Activated naive CD8-positive, alpha-beta T cell treated with anti-CD3 and anti-CD28 coated beads, Interleukin-2, amount 50 U/mL, for 24 hours (primary cell): Measurements from ENCODE around the gene FGF16.
"Not testable (repeated sequence)": the region's sequence is repeated elsewhere in the genome, so short reads cannot be mapped to it uniquely, and the experiment has no call there.

ENCODE experiments used
- ATAC-seq: fragments of 150-1000 bp; cut with Tn5 transposase; one replicate; pipeline ENCODE4 v1.10.0; 2021
- DNase-seq: peaks from one replicate; pipeline ENCODE4 v3.0.0; 2021
- H3K27ac Mint-ChIP-seq: one replicate; pipeline ENCODE4 v1.8.0; 2021; ENCODE audit warnings: mild to moderate bottlenecking, mixed read lengths
- H3K27me3 Mint-ChIP-seq: one replicate; pipeline ENCODE4 v1.8.0; 2021; ENCODE audit warnings: mixed read lengths
- H3K36me3 Mint-ChIP-seq: one replicate; pipeline ENCODE4 v1.8.0; 2021; ENCODE audit warnings: low read depth, mixed read lengths
- H3K4me1 Mint-ChIP-seq: one replicate; pipeline ENCODE4 v1.8.0; 2021; ENCODE audit warnings: mixed read lengths
- H3K4me3 Mint-ChIP-seq: one replicate; pipeline ENCODE4 v1.8.0; 2021; ENCODE audit warnings: mild to moderate bottlenecking, moderate library complexity, mixed read lengths
- H3K9me3 Mint-ChIP-seq: one replicate; pipeline ENCODE4 v1.8.0; 2021; ENCODE audit warnings: mixed read lengths

FGF16 gene

DNA sequence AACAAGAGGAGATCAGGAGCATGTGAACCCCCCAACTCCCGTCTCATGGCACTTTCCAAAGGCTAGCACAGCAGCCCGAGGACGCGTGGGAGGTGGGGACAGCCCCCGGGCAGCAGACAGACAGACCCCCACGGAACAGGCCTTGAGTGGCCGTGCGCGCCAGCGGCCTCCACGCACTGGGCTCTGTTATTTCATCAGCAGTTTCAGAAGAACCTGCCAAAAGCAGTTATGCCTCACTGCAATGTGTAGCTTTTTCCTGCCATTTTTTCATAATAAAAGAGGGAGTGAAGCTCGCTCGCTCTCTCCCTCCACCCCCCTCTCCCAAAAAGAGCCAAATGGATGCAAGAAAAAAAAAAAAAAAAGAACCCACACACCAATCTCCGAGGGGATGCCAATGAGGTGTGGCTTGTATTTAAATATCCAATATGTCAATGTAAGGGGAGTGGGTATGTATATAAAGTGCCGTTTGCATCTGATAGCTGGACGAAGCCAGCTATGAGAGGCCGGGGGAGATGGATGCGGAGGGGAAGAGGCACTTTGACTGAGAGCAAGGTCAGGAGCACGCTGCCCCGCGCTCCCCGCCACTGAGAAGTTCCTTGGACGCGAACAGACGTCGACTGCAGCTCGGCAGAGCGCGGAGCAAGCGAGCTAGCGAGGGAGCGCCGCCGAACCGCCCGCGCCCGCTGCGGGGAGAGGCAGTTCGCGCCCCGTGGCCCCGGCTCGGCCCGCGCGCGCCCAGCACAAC is at the start of gene FGF16:
FGF16 (plus strand) TSS at position 482 of the 745 bp plus-strand sequence. CDS start 286 bp downstream, outside the sequence.
- H3K4me3 Mint-ChIP-seq: peak within 1 kb of the TSS; percentile 68
- no peaks in the 10 kb centered on the region for H3K36me3 Mint-ChIP-seq
- peaks cover 11% of the 10 kb centered on the region for H3K4me1 Mint-ChIP-seq
- no peak within 1 kb of the TSS for H3K27ac Mint-ChIP-seq
- no peak for ATAC-seq
- no peak for DNase-seq
- peaks cover 28% of the 10 kb centered on the region for H3K27me3 Mint-ChIP-seq
- no peaks in the 10 kb centered on the region for H3K9me3 Mint-ChIP-seq

DNA sequence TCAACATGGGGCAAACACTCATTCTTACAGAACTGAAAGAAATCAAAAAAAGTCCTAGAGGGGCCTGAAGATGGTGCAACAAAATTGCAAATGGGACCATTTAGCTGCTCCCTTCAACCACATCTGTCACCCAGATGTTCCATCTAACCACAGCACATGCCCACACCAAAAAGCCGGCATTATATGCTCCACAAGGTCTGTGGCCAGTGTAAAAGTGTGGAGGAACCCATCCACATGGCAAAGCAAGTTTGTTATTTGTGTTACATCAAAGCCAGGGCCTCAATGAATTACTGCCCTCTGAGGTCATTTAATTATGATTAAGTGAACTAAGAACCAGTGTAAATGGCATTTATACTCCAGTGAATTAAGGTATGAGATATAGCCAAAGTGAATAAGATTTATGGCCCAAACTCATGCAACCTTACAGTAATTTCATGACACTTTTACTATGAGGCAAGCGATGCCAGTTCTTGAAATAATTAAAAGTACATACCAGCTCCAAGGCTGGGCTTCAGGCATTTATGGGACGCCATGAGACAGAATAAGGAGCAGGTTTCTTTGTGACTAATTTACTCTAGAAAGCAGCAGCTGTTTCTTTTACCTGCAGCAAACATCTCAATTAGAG is 48.7 kb upstream of the FGF16 start:
- no peaks in the 10 kb centered on the region for H3K4me1 Mint-ChIP-seq
- no peak overlapping the region for H3K4me3 Mint-ChIP-seq
- H3K9me3 Mint-ChIP-seq: no peaks in the 10 kb centered on the region
- H3K36me3 Mint-ChIP-seq: no peaks in the 10 kb centered on the region
- DNase-seq (no peak), ATAC-seq (no peak)
- H3K27me3 Mint-ChIP-seq: no peaks in the 10 kb centered on the region
- no peak overlapping the region for H3K27ac Mint-ChIP-seq

DNA sequence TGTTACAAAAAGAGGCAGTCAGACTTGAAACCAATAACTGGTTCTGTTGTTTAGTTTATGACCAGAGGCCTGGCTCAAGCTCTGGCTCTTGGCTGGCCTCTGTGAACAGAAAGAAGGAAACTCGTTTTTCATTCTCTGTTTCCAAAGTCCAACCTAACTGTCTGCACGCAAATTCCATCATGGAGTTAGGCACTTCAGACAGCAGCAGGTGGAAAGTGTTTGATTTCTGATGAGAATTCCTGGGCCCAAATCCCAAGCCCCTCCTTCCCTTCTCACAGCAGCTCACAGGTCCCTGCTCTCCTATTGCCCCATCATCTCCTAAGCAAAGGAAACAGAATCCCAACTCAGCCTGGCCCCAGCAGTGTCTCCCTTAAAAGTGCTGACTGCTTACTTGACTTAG is 42.8 kb upstream of the FGF16 start:
- no peak for DNase-seq
- Mint-ChIP-seq H3K9me3 (peaks cover 7% of the 10 kb centered on the region), H3K36me3 (no peaks in the 10 kb centered on the region), H3K27ac (no peak overlapping the region), H3K4me1 (no peaks in the 10 kb centered on the region), H3K4me3 (no peak overlapping the region), H3K27me3 (no peaks in the 10 kb centered on the region)
- ATAC-seq: no peak

DNA sequence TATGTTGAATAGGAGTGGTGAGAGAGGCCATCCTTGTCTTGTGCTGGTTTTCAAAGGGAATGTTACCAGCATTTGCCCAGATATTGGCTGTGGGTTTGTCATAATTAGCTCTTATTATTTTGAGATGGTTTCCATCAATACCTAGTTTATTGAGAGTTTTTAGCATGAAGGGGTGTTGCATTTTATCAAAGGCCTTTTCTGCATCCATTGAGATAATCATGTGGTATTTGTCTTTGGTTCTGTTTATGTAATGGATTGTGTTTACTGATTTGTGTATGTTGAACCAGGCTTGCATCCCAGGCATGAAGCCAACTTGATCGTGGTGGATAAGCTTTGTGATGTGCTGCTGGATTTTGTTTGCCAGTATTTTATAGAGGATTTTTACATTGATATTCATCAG is 39.4 kb upstream of the FGF16 start:
- H3K4me3 Mint-ChIP-seq, H3K27ac Mint-ChIP-seq, ATAC-seq, H3K36me3 Mint-ChIP-seq, DNase-seq, H3K27me3 Mint-ChIP-seq, H3K4me1 Mint-ChIP-seq: not testable (repeated sequence)
- peaks cover 14% of the 10 kb centered on the region for H3K9me3 Mint-ChIP-seq

DNA sequence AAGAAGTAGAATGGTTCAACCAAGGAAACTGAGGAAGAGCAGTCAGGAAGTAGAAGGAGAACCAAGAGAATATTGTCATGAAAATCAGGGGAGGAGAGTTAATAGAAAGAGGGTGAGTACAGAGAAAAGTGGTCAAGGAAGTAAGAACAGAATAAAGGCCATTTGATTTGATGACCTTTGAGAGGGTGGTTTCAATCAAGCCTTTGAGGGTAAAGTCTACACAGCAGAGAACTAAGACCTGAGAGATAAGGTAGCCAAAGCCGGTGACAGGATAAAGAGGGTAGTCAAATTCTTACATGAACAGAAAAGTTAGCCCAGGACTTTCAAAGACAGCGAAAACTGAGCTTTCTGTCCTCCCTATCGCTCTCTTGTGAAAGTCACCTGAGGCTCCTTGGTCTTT is 34.6 kb upstream of the FGF16 start:
- Mint-ChIP-seq H3K9me3 (peaks cover 14% of the 10 kb centered on the region), H3K27me3 (peaks cover 2% of the 10 kb centered on the region), H3K4me1 (no peaks in the 10 kb centered on the region), H3K36me3 (no peaks in the 10 kb centered on the region), H3K27ac (no peak overlapping the region), H3K4me3 (no peak overlapping the region)
- no peak for DNase-seq
- ATAC-seq: no peak

DNA sequence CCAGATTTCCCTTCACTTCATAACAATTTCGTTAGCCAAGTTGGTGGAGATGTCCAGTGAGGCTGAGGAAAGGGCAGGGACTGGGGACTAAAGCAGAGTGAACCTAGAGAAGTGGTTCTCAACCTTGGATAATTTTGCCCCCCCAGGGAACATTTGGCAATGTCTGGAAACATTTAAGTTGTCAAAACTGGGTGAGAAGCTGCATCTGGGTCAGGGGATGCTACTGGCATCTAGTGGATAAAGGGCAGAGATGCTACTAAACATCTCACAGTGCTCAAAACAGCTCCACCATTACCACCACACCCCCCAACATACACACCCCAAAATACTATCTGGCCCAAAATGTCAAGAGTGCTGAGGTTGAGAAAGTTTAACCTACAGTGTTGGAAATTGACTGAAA is 32.0 kb upstream of the FGF16 start:
- ATAC-seq: no peak
- no peak for DNase-seq
- H3K36me3 Mint-ChIP-seq: no peaks in the 10 kb centered on the region
- H3K4me1 Mint-ChIP-seq: no peaks in the 10 kb centered on the region
- no peak overlapping the region for H3K27ac Mint-ChIP-seq
- H3K27me3 Mint-ChIP-seq: peaks cover 2% of the 10 kb centered on the region
- H3K4me3 Mint-ChIP-seq: no peak overlapping the region
- peaks cover 6% of the 10 kb centered on the region for H3K9me3 Mint-ChIP-seq

DNA sequence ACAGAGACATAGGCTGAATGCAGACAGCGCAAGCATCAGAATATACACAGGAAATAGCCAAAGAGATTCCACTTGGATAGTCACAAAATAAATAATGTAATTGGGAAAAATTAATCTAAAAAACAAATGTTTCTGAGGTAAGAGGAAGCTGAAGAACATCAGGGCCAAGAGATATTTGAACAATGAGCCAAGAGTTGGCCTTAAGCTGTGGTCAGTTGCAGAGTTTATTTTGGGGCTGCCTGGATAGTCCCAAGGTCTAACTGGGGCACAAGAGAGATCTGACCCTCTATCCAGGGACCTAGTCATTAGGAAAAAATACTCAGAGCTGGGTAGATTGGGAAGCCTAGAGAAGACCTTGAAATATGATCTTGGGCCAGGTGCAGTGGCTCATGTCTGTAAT is 31.3 kb upstream of the FGF16 start:
- Mint-ChIP-seq H3K9me3 (no peaks in the 10 kb centered on the region), H3K27ac (no peak overlapping the region), H3K4me3 (no peak overlapping the region), H3K36me3 (no peaks in the 10 kb centered on the region), H3K4me1 (no peaks in the 10 kb centered on the region), H3K27me3 (peaks cover 2% of the 10 kb centered on the region)
- DNase-seq (no peak), ATAC-seq (no peak)

DNA sequence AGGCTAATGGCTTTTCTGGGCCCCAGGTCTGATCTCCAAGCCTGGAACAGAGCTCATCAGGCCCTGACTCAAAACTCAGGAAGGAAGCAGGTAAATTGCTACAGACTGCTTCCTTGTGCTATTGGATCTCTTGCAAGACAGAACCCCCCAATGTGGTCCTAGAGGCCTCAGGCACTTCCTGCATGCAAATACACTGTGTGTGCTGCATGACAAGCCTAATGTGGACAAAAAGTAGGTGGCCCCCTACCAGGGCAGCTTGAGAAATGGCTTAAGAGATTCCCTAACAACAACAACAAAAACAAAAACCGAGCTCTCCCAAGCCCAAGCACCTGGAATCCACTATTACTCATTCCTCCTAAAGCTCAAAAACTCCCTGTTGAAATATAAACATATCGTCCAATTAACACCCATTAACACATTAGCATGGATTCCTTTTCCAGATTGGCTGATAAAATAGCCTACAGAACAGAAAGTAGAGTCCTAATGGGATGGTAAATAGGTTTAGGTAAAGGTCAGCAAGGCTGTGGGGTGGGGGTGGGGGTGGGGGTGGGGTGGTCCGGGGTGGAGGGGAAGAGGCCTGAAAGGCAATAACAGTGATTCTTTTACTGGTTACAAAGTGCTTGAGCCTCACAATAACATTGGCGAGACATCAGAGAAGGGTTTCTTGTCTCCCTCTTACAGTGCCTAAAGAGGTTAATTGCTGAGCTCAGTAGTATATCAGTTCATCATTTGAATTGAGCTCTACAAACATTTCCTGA is 24.1 kb upstream of the FGF16 start:
- Mint-ChIP-seq H3K4me3 (no peak overlapping the region), H3K4me1 (no peaks in the 10 kb centered on the region), H3K9me3 (no peaks in the 10 kb centered on the region), H3K36me3 (no peaks in the 10 kb centered on the region), H3K27me3 (no peaks in the 10 kb centered on the region), H3K27ac (no peak overlapping the region)
- ATAC-seq (no peak), DNase-seq (no peak)

DNA sequence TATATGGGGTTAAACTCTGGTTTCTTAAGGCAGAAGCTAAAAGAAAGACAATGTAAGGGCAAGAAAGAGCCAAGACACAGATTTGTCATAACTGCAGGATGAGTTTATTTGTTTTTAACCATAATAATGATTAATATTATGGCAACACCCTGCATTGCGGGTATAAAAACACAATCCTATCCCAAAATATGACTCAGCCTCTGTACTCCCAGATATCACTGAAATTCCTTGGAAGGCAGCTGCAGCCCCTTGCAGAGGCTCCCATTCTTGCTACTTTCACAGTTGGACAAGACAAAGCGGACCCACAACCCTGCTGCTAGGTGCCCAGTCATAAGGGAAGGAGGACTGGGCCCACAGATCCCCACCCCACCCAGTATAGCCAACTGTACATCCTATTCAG is 20.4 kb upstream of the FGF16 start:
- no peak for ATAC-seq
- no peaks in the 10 kb centered on the region for H3K4me1 Mint-ChIP-seq
- no peaks in the 10 kb centered on the region for H3K9me3 Mint-ChIP-seq
- H3K27me3 Mint-ChIP-seq: no peaks in the 10 kb centered on the region
- H3K36me3 Mint-ChIP-seq: no peaks in the 10 kb centered on the region
- H3K27ac Mint-ChIP-seq: no peak overlapping the region
- H3K4me3 Mint-ChIP-seq: no peak overlapping the region
- DNase-seq: no peak

DNA sequence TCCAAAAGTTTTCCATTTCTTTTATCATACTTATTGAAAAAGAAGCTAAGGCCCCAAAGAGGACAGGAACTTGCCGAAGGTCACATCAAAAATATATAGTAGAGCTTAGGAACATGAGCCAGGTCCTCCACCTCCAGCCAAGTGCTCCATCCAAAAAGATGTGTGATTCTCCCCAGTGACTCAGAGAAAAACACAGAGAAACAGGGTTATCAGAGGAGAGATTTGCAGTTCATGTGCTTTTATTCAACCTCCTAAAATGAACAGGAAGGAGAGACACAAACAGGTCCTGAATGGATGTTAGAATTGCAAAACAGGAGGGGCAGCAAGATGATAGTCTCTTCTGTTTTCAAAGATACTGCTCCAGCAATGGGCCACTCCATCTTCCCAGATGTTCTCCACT is 19.6 kb upstream of the FGF16 start:
- no peaks in the 10 kb centered on the region for H3K27me3 Mint-ChIP-seq
- H3K9me3 Mint-ChIP-seq: no peaks in the 10 kb centered on the region
- no peak overlapping the region for H3K4me3 Mint-ChIP-seq
- no peak overlapping the region for H3K27ac Mint-ChIP-seq
- DNase-seq: no peak
- H3K4me1 Mint-ChIP-seq: no peaks in the 10 kb centered on the region
- H3K36me3 Mint-ChIP-seq: no peaks in the 10 kb centered on the region
- no peak for ATAC-seq

DNA sequence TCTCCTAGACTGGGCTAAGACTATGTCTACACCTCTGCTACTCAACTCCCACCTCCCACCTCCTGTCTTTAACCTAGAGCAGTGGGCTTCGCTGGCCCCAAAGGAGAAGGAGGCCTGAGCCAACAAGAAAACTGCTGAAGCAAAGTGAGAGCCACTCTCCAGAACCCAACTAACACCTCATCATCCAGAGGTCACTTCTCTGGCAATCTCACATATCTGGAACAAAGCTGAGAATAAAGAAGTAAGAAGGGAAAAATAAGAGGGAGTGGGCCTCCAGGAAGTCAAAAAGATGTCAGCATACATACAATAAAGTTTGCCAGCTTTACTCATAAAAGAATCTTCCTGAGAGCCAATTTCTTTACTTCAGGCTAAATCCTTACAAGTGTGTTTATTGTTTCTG is 18.6 kb upstream of the FGF16 start:
- DNase-seq (no peak), ATAC-seq (no peak)
- no peak overlapping the region for H3K4me3 Mint-ChIP-seq
- no peak overlapping the region for H3K27ac Mint-ChIP-seq
- H3K36me3 Mint-ChIP-seq: no peaks in the 10 kb centered on the region
- no peaks in the 10 kb centered on the region for H3K4me1 Mint-ChIP-seq
- no peaks in the 10 kb centered on the region for H3K27me3 Mint-ChIP-seq
- H3K9me3 Mint-ChIP-seq: no peaks in the 10 kb centered on the region

DNA sequence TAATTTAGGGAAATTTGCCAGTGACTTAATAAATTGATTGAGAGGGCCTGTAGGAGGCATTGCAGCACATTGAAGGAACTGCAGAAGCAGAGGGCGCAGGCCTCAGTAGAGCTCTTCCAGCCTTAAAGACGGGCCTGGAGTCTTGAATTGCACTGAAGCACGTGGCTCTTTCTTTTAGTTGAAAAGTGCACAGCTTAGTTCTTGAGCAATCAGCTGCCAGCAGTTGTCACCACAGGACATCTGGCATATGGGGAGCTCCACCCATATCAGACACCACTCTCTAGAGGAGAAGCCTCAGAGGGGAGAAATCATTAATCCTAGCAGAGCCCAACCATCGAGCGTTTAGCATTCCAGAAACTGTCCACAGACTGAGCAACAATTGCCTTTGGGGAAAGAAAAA is 16.0 kb upstream of the FGF16 start:
- no peaks in the 10 kb centered on the region for H3K27me3 Mint-ChIP-seq

DNA sequence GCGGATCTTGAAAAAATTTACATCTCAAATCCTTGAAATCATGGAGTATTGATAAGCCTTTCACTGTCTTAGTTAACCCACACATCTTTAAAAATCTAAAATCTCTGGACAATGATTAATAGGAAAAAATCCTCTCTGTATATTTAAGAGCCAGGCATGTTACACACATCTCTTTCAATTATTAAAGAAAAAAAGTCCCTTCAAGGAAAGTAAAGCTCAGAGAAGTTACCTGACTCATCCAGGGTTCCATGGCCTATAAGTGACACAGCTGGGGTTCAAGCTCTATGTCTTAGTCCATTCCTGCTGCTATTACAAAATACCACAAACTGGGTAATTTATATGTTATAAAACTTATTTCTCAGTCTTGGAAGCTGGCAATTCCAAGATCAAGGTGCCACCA is 14.2 kb upstream of the FGF16 start:
- ATAC-seq: no peak
- Mint-ChIP-seq H3K27ac (no peak overlapping the region), H3K4me3 (no peak overlapping the region), H3K27me3 (no peaks in the 10 kb centered on the region), H3K4me1 (no peaks in the 10 kb centered on the region), H3K36me3 (no peaks in the 10 kb centered on the region), H3K9me3 (no peaks in the 10 kb centered on the region)
- no peak for DNase-seq

More for the DNA sequence above, 16.0 kb upstream of the FGF16 start:
- DNase-seq (no peak), ATAC-seq (no peak)
- Mint-ChIP-seq H3K4me3 (no peak overlapping the region), H3K9me3 (no peaks in the 10 kb centered on the region), H3K27ac (no peak overlapping the region), H3K36me3 (no peaks in the 10 kb centered on the region), H3K4me1 (no peaks in the 10 kb centered on the region)

DNA sequence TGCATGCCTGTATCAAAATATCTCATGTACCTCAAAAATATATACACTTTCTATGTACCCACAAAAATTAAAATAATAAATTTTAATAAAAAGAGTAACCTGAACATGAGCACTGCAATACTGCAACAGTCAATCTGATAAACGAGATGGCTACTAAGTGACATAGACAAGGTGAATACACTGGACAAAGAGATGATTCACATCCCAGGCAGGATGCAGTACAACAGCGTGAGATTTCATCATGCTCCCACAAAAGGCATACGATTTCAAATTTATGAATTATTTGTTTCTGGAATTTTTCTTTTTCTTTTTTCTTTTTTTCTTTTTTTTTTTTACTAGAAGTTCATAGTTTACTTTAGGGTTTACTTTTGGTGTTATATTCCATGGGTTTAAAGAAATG is 12.2 kb upstream of the FGF16 start:
- no peaks in the 10 kb centered on the region for H3K27me3 Mint-ChIP-seq
- ATAC-seq (no peak), DNase-seq (no peak)
- H3K9me3 Mint-ChIP-seq: no peaks in the 10 kb centered on the region
- H3K27ac Mint-ChIP-seq: no peak overlapping the region
- H3K4me3 Mint-ChIP-seq: no peak overlapping the region
- H3K4me1 Mint-ChIP-seq: no peaks in the 10 kb centered on the region
- no peaks in the 10 kb centered on the region for H3K36me3 Mint-ChIP-seq

DNA sequence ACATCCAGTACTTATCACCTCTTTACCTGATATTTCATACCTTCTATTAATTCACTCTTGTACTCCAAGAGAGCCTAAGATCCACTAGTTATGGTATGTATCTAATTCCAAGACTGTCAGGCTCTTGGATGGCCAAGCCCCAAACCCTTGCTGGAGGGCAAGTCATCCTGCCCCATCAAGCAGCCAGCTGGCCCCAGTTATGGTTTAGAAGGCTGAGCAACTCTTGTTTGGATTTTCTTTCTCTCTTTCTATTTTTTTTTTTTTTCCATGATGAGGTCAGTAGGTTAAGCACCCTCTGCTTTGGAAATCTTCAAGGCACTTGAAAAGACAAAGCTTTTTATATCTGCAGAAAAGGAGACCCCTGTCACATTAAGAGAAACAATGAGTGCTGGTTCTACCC is 10.9 kb upstream of the FGF16 start:
- ATAC-seq (no peak), DNase-seq (no peak)
- H3K27ac Mint-ChIP-seq: no peak overlapping the region
- H3K9me3 Mint-ChIP-seq: no peaks in the 10 kb centered on the region
- no peaks in the 10 kb centered on the region for H3K27me3 Mint-ChIP-seq
- no peak overlapping the region for H3K4me3 Mint-ChIP-seq
- H3K36me3 Mint-ChIP-seq: no peaks in the 10 kb centered on the region
- H3K4me1 Mint-ChIP-seq: no peaks in the 10 kb centered on the region
